GM21360 (cell line): ENCODE data around the gene ORC4.

ENCODE experiments used
- ATAC-seq: cut with Tn5 transposase; IDR thresholded peaks from one replicate; pipeline ENCODE4 v1.9.1; 2021; ENCODE audit warnings: mild to moderate bottlenecking, moderate library complexity; ENCODE audit not compliant: unreplicated experiment

The ORC4 gene

GRCh38 chr2:147937744-147938349 is 82.7 kb downstream of the ORC4 start:
- no peak for ATAC-seq

GRCh38 chr2:147934881-147935620 is 85.5 kb downstream of the ORC4 start:
- no peak for ATAC-seq

GRCh38 chr2:147933931-147934330 is 86.6 kb downstream of the ORC4 start:
- ATAC-seq, result no peak

GRCh38 chr2:147927053-147927588 is 93.4 kb downstream of the ORC4 start:
- ATAC-seq, result no peak

- ATAC-seq, result no peak
Observed at GRCh38 chr2:147925886-147926285, 94.7 kb downstream of the ORC4 start.

- ATAC-seq, result no peak
Observed at GRCh38 chr2:147924647-147925046, 95.9 kb downstream of the ORC4 start.

- no peak for ATAC-seq
Observed at GRCh38 chr2:147923846-147924245, 96.7 kb downstream of the ORC4 start.

- ATAC-seq, result no peak
Observed at GRCh38 chr2:147917161-147917560, 103.4 kb downstream of the ORC4 start.

GRCh38 chr2:147916723-147917122 is 103.8 kb downstream of the ORC4 start:
- no peak for ATAC-seq

GRCh38 chr2:147916067-147916466 is 104.5 kb downstream of the ORC4 start:
- no peak for ATAC-seq

- ATAC-seq, result no peak
Observed at GRCh38 chr2:147913701-147914480, 106.6 kb downstream of the ORC4 start.

- ATAC-seq, result no peak
Observed at GRCh38 chr2:147910990-147911473, 109.5 kb downstream of the ORC4 start.

GRCh38 chr2:147909178-147909577 is 111.4 kb downstream of the ORC4 start:
- ATAC-seq, result no peak

GRCh38 chr2:147904051-147904450 is 116.5 kb downstream of the ORC4 start:
- ATAC-seq, result no peak

GRCh38 chr2:147888680-147889079 is 131.9 kb downstream of the ORC4 start:
- ATAC-seq, result no peak

- no peak for ATAC-seq
Observed at GRCh38 chr2:147886136-147886535, 134.4 kb downstream of the ORC4 start.

GRCh38 chr2:147884830-147885229 is 135.7 kb downstream of the ORC4 start:
- ATAC-seq, result no peak

GRCh38 chr2:147882631-147883030 is 137.9 kb downstream of the ORC4 start:
- no peak for ATAC-seq
